Measurements from ENCODE around the gene PPWD1. TPM values are rescaled to one million over a fixed set of nuclear protein-coding genes. Genes with fewer than 3 reads are reported as not detected.
"Not testable (repeated sequence)": the region's sequence is repeated elsewhere in the genome, so short reads cannot be mapped to it uniquely, and the experiment has no call there.

PPWD1 gene
- total RNA-seq, 1 donor from 2014 or later: 33.6 TPM

- intact Hi-C loops (cut with DNase I): no loop called here
- H3K9me3 ChIP-seq: no peaks in the 10 kb centered on the region
- no peak overlapping the region for H3K27ac ChIP-seq
- DNase-seq (no peak), ATAC-seq (no peak)
- H3K4me1 ChIP-seq: no peaks in the 10 kb centered on the region
- no peak overlapping the region for H3K4me3 ChIP-seq
- no peaks in the 10 kb centered on the region for H3K27me3 ChIP-seq
- TF ChIP-seq CTCF (IDR thresholded peaks at IDR 0.05): no peak
- H3K36me3 ChIP-seq: peaks cover 98% of the 10 kb centered on the region
These were observed 25.6 kb downstream of the PPWD1 start for GRCh38 chr5:65588694-65589093.

- H3K27ac ChIP-seq; H3K4me1 ChIP-seq; intact Hi-C loops (cut with DNase I); H3K27me3 ChIP-seq; H3K4me3 ChIP-seq; H3K9me3 ChIP-seq; ATAC-seq; DNase-seq: not testable (repeated sequence)
- H3K36me3 ChIP-seq: peaks cover 85% of the 10 kb centered on the region
These were observed 38.7 kb downstream of the PPWD1 start for GRCh38 chr5:65601761-65602160.

- DNase-seq (no peak), ATAC-seq (peak; percentile 95)
- no peak for TF ChIP-seq CTCF (IDR thresholded peaks at IDR 0.05)
- no peaks in the 10 kb centered on the region for H3K27me3 ChIP-seq
- H3K4me3 ChIP-seq: no peak overlapping the region
- H3K9me3 ChIP-seq: no peaks in the 10 kb centered on the region
- no peak overlapping the region for H3K27ac ChIP-seq
- H3K36me3 ChIP-seq: peaks cover 86% of the 10 kb centered on the region
- no peaks in the 10 kb centered on the region for H3K4me1 ChIP-seq
- intact Hi-C loops (cut with DNase I): no loop called here
These were observed 48.4 kb downstream of the PPWD1 start for GRCh38 chr5:65611524-65611923.

GRCh38 chr5:65612298-65612907 lies 49.3 kb downstream of the PPWD1 start:
- Histone ChIP-seq H3K4me1 (no peaks in the 10 kb centered on the region), H3K9me3 (no peaks in the 10 kb centered on the region), H3K4me3 (no peak overlapping the region), H3K36me3 (peaks cover 77% of the 10 kb centered on the region), H3K27me3 (no peaks in the 10 kb centered on the region), H3K27ac (peak overlapping the region; percentile 1)
- intact Hi-C loops (cut with DNase I): no loop called here
- DNase-seq (no peak), ATAC-seq (peak; percentile 69)
- TF ChIP-seq CTCF (IDR thresholded peaks at IDR 0.05): no peak

GRCh38 chr5:65620021-65620420 lies 56.9 kb downstream of the PPWD1 start:
- Histone ChIP-seq H3K4me3 (no peak overlapping the region), H3K36me3 (peaks cover 16% of the 10 kb centered on the region), H3K4me1 (peaks cover 15% of the 10 kb centered on the region), H3K27me3 (no peaks in the 10 kb centered on the region), H3K9me3 (no peaks in the 10 kb centered on the region), H3K27ac (no peak overlapping the region)
- DNase-seq (no peak), ATAC-seq (no peak)
- intact Hi-C loops (cut with DNase I): no loop called here
- no peak for TF ChIP-seq CTCF (IDR thresholded peaks at IDR 0.05)

- intact Hi-C loops (cut with DNase I); ATAC-seq; H3K4me3 ChIP-seq; H3K9me3 ChIP-seq; H3K27ac ChIP-seq; H3K36me3 ChIP-seq; H3K27me3 ChIP-seq; DNase-seq: not testable (repeated sequence)
- peaks cover 22% of the 10 kb centered on the region for H3K4me1 ChIP-seq
These were observed 58.9 kb downstream of the PPWD1 start for GRCh38 chr5:65621961-65622360.

GRCh38 chr5:65623482-65623881 lies 60.4 kb downstream of the PPWD1 start:
- ATAC-seq: no peak

More at GRCh38 chr5:65623482-65623881, 60.4 kb downstream of the PPWD1 start:
- no peaks in the 10 kb centered on the region for H3K36me3 ChIP-seq
- H3K4me3 ChIP-seq: peak overlapping the region; percentile 96
- no peaks in the 10 kb centered on the region for H3K9me3 ChIP-seq
- peaks cover 22% of the 10 kb centered on the region for H3K4me1 ChIP-seq
- no peak for DNase-seq
- no peak for TF ChIP-seq CTCF (IDR thresholded peaks at IDR 0.05)
- intact Hi-C loops (cut with DNase I): no loop called here
- no peaks in the 10 kb centered on the region for H3K27me3 ChIP-seq
- peak overlapping the region; percentile 83 for H3K27ac ChIP-seq

Measured in upper lobe of right lung (tissue), 1 donor.